Stomach (tissue), 9 donors: Measurements from ENCODE around the gene LONP2. TPM values are rescaled to one million over a fixed set of nuclear protein-coding genes. Genes with fewer than 3 reads are reported as not detected.

ENCODE experiments used
- DNase-seq, 2 donors: peaks; one replicate each; pipeline versions ENCODE4 v3.0.0 to v3.0.0-alpha.2; 2013 to 2019
- H3K27ac ChIP-seq, 5 donors: fragments of 200-600 bp in 4 of 5; sonication (generic) in 4 of 5; one replicate each; pipeline ENCODE4 v1.5.1; 2013 to 2019; ENCODE audit warnings: mild to moderate bottlenecking in 1 of 5, moderate library complexity in 1 of 5
- H3K27me3 ChIP-seq, 3 donors: fragments of 200-600 bp; sonication (generic); one replicate each; pipeline ENCODE4 v1.5.1; 2017 to 2019; ENCODE audit warnings: mixed run types in 1 of 3
- H3K36me3 ChIP-seq, 4 donors: fragments of 200-600 bp; sonication (generic); 1 replicate in 3 of 4; 2 replicates in 1 of 4; pipeline ENCODE4 v1.5.1; 2016 to 2019
- H3K4me1 ChIP-seq, 4 donors: fragments of 200-600 bp; sonication (generic); one replicate each; pipeline ENCODE4 v1.5.1; 2016 to 2019
- H3K4me3 ChIP-seq, 4 donors: fragments of 200-600 bp; sonication (generic) in 3 of 4; one replicate each; pipeline ENCODE4 v1.5.1; 2016 to 2019; ENCODE audit warnings: mild to moderate bottlenecking in 1 of 4
- H3K9me3 ChIP-seq, 4 donors: fragments of 200-600 bp; sonication (generic); one replicate each; pipeline ENCODE4 v1.5.1; 2016 to 2019
- CTCF ChIP-seq, 7 experiments: fragments of 450-650 bp in 4 of 7; fragments of 200-600 bp in 3 of 7; sonication (generic) in 3 of 7; IDR thresholded peaks; one replicate each; pipeline ENCODE4 v1.5.1; 2016 to 2019; ENCODE audit warnings: antibody characterized with exemption in 7 of 7, control low read depth in 2 of 7, mild to moderate bottlenecking in 1 of 7
- EP300 ChIP-seq: sonication (generic); formaldehyde crosslinking; IDR thresholded peaks from one replicate; pipeline ENCODE4 v1.6.1; 2017; ENCODE audit warnings: antibody characterized with exemption
- POLR2A ChIP-seq, 4 donors: fragments of 450-650 bp; IDR thresholded peaks; one replicate each; pipeline ENCODE4 v1.6.1; 2016; ENCODE audit warnings: antibody characterized with exemption in 4 of 4, control low read depth in 2 of 4, mild to moderate bottlenecking in 1 of 4, moderate library complexity in 1 of 4
- POLR2AphosphoS5 ChIP-seq, 3 donors: sonication (generic); formaldehyde crosslinking; IDR thresholded peaks; one replicate each; pipeline ENCODE4 v1.6.1; 2016; ENCODE audit warnings: antibody characterized with exemption in 3 of 3
- WGBS, 5 donors: extraction: QIAGEN DNeasy Blood & Tissue Kit in 3 of 5; methylation state at CpG; one replicate each; pipeline versions ENCODE4 v1.1.5 to v1.1.7; 2013 to 2018; 5-methylcytosine and 5-hydroxymethylcytosine counted together
- intact Hi-C: fragments of 100-400 bp; cut with DNase I; formaldehyde crosslinking; loops from one replicate; pipeline ENCODE4 v1.15.1; 2023; ENCODE audit warnings: low total_unique reads
- polyA plus RNA-seq, 3 donors: library from polyadenylated mRNA; stranded (reverse); fragments of 200-250 nt; gene quantifications; one replicate each; pipeline ENCODE4 v1.2.3, GENCODE V29; 2013
- total RNA-seq, 5 donors: library from RNA; depleted of rRNA; stranded (reverse); fragments of >200 nt; gene quantifications; one replicate each; pipeline versions ENCODE4 v1.1.0 to v1.2.3, GENCODE V29; 2014 to 2016
- donor health status: healthy with polysubstance abuse.
- donor health status: Bipolar disorder and iron deficiency.
- donor health status: healthy.

Gene LONP2
- total and polyA plus RNA-seq, 8 donors: 13.0 to 140 (median 26.7) TPM

DNA sequence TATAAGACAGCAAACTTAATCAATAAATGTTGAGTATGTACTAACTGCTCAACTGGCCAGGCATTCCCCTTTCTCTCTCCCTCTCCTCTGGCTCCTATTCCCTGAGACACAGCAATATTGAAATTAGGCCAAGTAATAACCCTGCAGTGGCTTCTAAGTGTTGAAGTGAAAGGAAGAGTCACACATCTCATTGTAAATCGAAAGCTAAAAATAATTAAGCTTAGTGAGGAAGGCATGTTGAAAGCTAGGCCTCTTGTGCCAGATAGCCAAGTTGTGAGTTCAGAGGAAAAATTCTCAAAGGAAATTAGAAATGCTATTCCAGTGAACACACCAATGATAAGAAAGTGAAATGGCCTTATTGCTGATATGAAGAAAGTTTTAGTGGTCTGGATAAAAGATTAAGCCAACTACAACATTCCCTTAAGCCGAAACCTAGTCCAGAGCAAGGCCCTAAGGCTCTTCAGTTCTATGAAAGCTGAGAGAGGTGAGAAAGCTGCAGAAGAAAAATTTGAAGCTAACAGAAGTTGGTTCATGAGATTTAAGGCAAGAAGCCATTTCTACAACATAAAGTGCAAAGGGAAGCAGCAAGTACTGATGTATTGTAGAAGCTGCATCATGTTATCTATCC is 38.6 kb downstream of the LONP2 start:
- H3K4me1 ChIP-seq: peaks cover 0 to 46% (median 25%) of the 10 kb centered on the region in 4 donors
- H3K4me3 ChIP-seq: no peak overlapping the region
- no peak for DNase-seq
- H3K9me3 ChIP-seq: peaks cover 0 to 13% (median 6%) of the 10 kb centered on the region in 4 donors
- TF ChIP-seq POLR2A (IDR thresholded peaks at IDR 0.05) (no peak), POLR2AphosphoS5 (IDR thresholded peaks at IDR 0.05) (no peak), EP300 (no peak), CTCF (IDR thresholded peaks at IDR 0.05) (no peak)
- peaks cover 9 to 39% (median 38%) of the 10 kb centered on the region in 4 donors for H3K36me3 ChIP-seq
- H3K27me3 ChIP-seq: no peaks in the 10 kb centered on the region
- intact Hi-C loops: no loop called here
- H3K27ac ChIP-seq: peak overlapping the region in 2 of 5 donors; percentile 13 to 17
- 71 to 89% (median 82%) methylated on average over 2 of the region's 2 CpGs for WGBS, 5 donors

DNA sequence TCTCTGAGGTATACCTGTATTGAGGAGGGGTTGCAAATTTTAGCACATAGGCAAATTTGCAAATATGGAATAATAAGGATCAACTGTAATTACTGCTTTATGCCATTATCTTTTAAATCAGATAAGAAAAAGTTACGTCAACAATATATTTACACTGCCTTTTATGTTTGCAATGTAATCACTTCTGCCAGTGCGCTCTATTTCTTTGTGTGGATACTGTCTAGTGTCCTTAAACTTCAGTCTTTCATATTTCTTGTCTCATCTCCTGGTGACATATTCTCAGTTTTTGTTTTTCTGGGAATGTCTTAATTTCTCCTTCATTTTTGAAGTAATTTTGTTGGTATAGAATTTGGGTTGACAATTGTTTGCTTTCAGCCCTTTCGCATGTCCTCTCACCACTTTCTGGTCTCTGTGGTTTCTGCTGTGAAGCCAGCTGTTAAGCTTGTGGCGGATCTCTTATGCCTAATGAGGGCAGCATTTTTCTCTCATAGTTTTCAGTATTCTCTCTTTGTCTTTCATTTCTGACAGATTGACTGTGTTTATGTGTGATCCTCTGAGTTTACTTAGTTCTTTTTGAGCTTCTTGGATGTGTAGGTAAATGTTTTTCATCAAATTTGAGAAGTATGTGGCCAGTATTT is 40.8 kb downstream of the LONP2 start:
- Histone ChIP-seq H3K4me3 (no peak overlapping the region), H3K36me3 (peaks cover 12 to 48% (median 47%) of the 10 kb centered on the region in 4 donors), H3K27ac (no peak overlapping the region), H3K27me3 (no peaks in the 10 kb centered on the region), H3K4me1 (peaks cover 0 to 31% (median 18%) of the 10 kb centered on the region in 4 donors), H3K9me3 (peaks cover 0 to 13% (median 6%) of the 10 kb centered on the region in 4 donors)
- no peak for DNase-seq
- WGBS, 5 donors: 44 to 65% (median 58%) methylated on average over 4 of the region's 4 CpGs
- TF ChIP-seq EP300: no peak
- no peak for TF ChIP-seq POLR2AphosphoS5 (IDR thresholded peaks at IDR 0.05)
- no peak for TF ChIP-seq CTCF (IDR thresholded peaks at IDR 0.05)
- TF ChIP-seq POLR2A (IDR thresholded peaks at IDR 0.05): no peak
- intact Hi-C loops: no loop called here

- H3K27me3 ChIP-seq: no peaks in the 10 kb centered on the region
- intact Hi-C loops: no loop called here
- TF ChIP-seq EP300 (no peak), CTCF (IDR thresholded peaks at IDR 0.05) (no peak), POLR2A (IDR thresholded peaks at IDR 0.05) (no peak), POLR2AphosphoS5 (IDR thresholded peaks at IDR 0.05) (no peak)
- H3K4me3 ChIP-seq: no peak overlapping the region
- peaks cover 0 to 31% (median 16%) of the 10 kb centered on the region in 4 donors for H3K4me1 ChIP-seq
- no peak overlapping the region for H3K27ac ChIP-seq
- no peak for DNase-seq
- H3K36me3 ChIP-seq: peaks cover 19 to 65% (median 60%) of the 10 kb centered on the region in 4 donors
- H3K9me3 ChIP-seq: peaks cover 0 to 13% (median 6%) of the 10 kb centered on the region in 4 donors
Measured at GRCh38 chr16:48287239-48287638, 43.1 kb downstream of the LONP2 start.

DNA sequence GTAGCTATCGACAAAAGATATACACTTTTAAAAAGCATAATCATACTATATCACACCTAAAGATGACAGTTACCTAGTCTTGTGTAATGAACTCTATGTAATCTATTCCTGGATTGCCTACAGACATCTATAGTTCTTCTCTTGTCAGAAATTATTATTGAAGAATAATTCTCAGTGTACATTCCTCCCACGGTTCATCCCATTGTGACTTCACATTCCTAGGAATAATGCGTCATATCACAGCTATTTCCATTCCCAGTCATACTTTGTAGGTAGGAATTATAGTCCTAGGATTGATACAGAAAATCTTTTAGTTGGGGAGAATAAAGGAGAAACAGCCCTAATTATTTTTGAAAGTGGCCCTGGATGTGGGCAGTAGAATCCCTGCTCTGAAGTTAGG is 47.2 kb downstream of the LONP2 start:
- Histone ChIP-seq H3K36me3 (peaks cover 22 to 67% (median 55%) of the 10 kb centered on the region in 4 donors), H3K4me1 (peaks cover 0 to 32% (median 17%) of the 10 kb centered on the region in 4 donors), H3K27ac (no peak overlapping the region), H3K9me3 (peaks cover 0 to 12% (median 6%) of the 10 kb centered on the region in 4 donors), H3K27me3 (no peaks in the 10 kb centered on the region), H3K4me3 (no peak overlapping the region)
- DNase-seq: no peak
- WGBS, 5 donors: 94 to 99% (median 95%) methylated on average over 3 of the region's 3 CpGs
- TF ChIP-seq POLR2A (IDR thresholded peaks at IDR 0.05) (no peak), CTCF (IDR thresholded peaks at IDR 0.05) (no peak), EP300 (no peak), POLR2AphosphoS5 (IDR thresholded peaks at IDR 0.05) (no peak)
- intact Hi-C loops: no loop called here
